Stimulated activated CD4-positive, alpha-beta T cell treated with anti-CD3 and anti-CD28 coated beads, TNF-alpha, amount 100 ng/mL, for 4 hours (primary cell): Measurements from ENCODE around the gene PRELID2.
"Not testable (repeated sequence)": the region's sequence is repeated elsewhere in the genome, so short reads cannot be mapped to it uniquely, and the experiment has no call there.

Source experiments
- DNase-seq, 3 experiments: peaks; one replicate each; pipeline ENCODE4 v3.0.0-alpha.2; 2020; ENCODE audit warnings: low read depth in 3 of 3

PRELID2 gene

DNA sequence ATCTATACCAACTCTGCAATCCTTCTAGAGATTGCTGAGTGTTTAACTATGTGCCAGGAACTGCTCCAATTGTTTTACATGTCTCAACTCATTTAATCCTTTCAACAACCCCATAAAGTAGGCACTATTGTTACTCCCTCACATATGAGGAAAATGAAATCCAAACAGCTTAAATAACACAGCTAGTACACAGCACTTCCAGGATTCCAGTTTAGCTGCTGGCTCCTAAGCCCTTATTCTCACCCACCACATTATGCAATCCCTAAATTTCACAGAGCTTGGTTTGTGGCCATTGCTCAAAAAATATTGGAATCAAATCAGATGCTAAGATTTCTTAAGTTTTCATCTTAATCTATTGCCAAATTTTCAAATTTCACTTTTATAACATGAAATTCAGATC, 84.9 kb downstream of the PRELID2 start:
- no peak for DNase-seq

DNA sequence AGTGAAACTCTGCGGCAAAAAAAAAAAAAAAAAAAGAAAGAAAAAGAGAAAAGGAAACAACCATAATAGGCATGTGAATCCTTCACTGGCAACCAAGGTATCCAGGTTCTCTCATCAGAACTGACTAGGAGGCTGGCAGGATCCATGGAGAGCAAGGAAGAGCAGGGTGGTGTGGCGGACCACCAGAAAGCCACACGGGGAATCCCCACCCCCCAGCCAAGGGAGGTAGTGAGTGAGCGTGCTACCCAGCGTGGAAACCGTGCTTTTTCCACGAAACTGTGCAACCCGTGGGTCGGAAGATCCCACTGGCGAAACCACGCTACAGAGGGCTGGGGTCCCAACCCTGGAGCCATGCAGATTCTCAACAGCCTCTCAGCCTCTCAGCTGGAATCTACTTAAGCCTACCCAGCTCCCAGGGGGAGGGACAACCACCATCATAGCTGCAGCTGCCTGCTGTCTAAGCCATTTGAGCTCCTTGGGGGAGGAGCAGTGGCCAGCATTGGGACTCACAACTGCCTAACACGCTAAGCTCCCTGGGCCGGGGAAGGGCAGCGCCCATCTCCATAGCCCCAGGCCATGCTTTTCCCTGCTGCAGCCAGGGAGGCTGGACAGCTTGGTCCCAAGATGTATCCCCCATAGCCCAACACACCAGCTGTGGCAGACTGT, 91.6 kb downstream of the PRELID2 start:
- no peak for DNase-seq

DNA sequence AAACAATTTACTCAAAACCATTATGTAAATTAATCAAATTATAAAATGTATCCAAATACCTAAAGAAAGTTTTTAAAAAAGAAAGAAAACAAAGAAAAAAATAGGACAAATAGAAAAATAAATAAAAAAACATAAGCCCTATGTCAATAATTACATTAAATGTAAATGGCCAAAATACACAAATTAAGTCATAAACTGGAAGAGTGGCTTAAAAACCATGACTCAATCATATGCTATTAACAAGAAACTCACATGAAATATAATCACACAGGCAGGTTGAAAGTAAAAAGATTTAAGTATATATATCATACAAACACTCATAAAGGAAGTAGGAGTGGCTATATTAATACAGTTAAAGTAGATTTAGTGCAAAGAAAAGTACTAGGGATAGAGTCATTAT, 95.3 kb downstream of the PRELID2 start:
- DNase-seq: no peak

DNA sequence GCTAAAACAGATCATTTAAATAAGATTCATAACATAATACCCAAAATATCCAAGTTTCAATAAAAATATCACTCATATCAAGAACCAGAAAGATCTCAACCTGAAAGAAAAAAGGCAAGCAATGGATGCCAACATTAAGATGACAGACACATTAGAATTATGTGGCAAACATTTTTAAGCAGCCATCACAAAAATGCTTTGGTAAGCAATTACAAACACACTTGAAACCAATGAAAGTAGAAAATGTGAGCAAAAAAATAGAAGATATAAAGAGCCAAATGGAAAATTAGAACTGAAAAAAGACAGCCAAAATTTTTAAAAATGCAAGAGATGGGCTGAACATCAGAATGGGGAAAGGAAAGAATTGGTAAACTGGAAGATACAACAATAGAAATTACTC, 96.9 kb downstream of the PRELID2 start:
- no peak for DNase-seq

DNA sequence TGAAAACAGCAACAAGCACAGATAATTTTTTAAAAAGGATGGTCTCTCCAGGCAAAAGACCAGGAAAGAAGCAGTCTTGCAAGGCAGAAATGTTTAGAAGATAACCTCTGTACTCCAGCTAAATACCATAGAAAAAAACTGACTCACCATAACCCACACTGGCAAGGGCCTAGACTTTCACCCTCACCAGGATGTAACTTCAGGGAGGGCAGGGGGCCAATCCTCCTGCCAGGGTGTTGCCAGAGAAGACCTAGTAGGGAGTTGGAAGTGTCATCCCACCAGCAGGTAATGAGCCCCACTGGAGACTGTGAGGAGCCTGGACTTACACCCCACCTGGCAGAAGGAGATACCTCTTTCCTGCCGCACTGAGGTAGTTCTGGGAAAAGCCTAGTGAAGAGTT, 97.6 kb downstream of the PRELID2 start:
- no peak for DNase-seq

DNA sequence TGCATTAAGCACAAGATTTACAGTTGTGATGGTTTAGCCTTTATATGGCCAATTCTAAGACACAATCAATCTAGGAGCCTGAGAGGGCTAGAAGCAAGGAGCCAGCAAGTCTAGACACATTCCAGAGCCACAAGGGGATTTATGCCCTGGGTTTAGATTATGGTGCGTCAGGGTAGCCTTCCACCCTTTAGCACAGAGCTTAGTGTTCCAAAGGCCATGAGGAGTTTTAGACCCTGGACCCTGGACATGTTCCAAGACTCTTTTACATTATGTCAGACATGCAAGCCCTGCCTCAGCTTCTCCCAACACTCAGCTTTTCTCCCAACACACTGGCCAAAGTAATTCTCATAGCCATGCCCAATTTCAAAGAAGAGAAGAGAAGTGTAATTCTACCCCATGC, 105.2 kb downstream of the PRELID2 start:
- DNase-seq: not testable (repeated sequence)

DNA sequence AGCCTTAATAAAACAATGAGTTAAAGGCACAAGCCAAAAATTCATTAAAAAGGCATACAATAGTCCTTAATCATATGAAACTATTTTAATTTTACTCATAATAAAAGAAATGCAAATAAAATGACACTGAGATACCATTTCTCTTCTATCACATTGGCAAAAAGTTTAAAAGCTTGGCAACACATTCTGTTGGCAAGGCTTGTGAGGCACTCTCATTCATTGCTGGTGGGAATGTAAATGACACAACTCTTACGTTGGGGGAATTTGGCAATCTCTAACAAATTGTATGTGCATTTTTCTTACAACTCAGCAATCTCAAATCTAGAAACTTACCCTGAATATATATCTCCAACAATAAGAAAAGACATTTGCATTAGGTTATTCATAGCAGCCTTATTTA, 111.6 kb downstream of the PRELID2 start:
- DNase-seq: no peak

DNA sequence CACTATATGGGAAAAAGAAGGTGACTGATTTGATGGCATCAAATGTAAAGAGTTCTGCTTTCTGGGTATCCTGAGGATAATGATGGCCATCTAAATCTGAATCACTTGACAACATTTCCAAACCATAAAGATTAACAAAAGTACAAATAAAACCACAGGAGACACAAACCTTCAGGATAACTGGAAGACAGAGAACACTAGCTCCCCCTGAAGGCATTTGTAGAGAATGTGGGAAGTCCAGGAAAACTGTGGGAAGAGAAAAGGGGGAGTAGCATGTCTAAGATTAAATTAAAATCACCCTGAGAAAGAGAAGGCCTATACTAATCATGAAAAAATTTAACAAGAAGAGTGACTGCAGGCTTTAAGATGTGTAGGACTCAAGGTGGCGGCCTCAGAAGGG, 116.2 kb downstream of the PRELID2 start:
- DNase-seq: no peak

DNA sequence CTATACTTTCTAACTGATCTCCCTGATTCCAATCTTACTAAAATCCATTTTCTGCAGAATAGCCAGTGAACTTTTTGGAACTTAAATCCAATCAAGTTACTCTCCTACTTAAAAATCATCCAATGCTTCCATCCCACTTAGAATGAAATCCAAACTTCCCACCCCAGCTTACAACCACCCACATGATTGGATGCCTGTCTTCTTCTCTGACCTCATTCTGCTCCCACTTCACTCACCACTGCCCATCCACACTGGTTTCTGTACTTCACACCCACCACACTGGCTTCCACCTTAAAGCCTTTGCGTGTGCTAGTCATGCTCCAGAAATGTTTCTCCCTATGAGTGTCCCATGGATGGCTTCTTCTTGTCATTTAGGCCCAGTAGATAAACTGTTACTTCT, 119.7 kb downstream of the PRELID2 start:
- DNase-seq: no peak

DNA sequence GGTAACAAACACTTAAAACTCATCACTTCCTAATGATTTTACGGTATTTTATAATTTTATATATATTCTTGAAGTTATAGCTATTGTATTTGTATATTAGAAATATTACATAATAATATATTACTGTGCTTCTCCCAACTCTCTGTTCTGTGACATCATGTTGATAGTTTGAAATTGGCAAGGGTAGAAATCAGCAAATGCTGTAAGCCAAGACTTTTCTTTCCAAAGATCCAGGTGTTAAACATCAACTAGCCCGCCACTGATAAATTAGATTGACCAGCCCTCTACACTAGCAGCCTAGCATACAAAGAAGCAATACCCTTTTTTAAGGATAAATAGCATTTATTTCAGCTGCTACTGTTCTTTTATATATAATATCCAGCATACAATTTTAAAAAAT, 122.9 kb downstream of the PRELID2 start:
- no peak for DNase-seq

DNA sequence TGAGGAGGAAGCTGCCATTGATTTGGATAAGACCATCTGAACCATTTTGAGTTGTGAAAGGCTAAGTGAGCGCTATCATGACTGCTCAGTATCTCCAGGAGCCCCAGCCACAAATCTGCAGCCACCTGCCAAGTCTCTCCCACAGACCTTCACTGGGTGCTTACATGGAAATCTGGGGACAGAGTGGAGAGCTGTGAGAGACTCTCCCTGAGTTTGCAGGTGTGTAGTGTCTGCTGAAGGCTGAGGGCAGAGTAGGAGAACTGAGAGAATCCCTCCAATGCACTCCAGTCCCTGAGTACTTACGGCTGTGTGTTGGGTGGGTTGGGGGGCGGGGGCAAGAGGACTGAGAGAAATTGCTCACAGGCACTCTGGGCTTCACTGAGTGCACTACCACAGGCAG, 123.7 kb downstream of the PRELID2 start:
- DNase-seq: no peak
